ENCODE data around the gene SBF2.
"Not testable (repeated sequence)": the region's sequence is repeated elsewhere in the genome, so short reads cannot be mapped to it uniquely, and the experiment has no call there.

The SBF2 gene

GRCh38 chr11:10261821-10262220, 32.2 kb downstream of the SBF2 start:
- H3K27ac ChIP-seq (replicated peaks), result no peak overlapping the region
- H3K27me3 ChIP-seq (ENCODE audit: insufficient read depth, poor library complexity, severe bottlenecking), result no peaks in the 10 kb centered on the region
- no peak overlapping the region for H3K4me3 ChIP-seq (replicated peaks; ENCODE audit: insufficient read depth, low read length)
- DNase-seq (ENCODE audit: low read depth in 1 of 2, low spot score in 1 of 2), result no peak
- TF ChIP-seq POLR2AphosphoS5 (IDR thresholded peaks at IDR 0.05; ENCODE audit: low read depth) (no peak), GABPA (IDR thresholded peaks at IDR 0.05; ENCODE audit: low read depth) (no peak), SPI1 (IDR thresholded peaks at IDR 0.05; ENCODE audit: borderline replicate concordance, low read depth) (no peak), CTCF (IDR thresholded peaks at IDR 0.05; ENCODE audit: insufficient read depth, low read length) (no peak), REST (IDR thresholded peaks at IDR 0.05; ENCODE audit: insufficient replicate concordance, low read depth) (no peak)

- DNase-seq (ENCODE audit: low read depth in 1 of 2, low spot score in 1 of 2), result no peak
- H3K4me3 ChIP-seq (replicated peaks; ENCODE audit: insufficient read depth, low read length), result no peak overlapping the region
- no peak overlapping the region for H3K27ac ChIP-seq (replicated peaks)
- H3K27me3 ChIP-seq (ENCODE audit: insufficient read depth, poor library complexity, severe bottlenecking), result no peaks in the 10 kb centered on the region
- no peak for TF ChIP-seq REST (IDR thresholded peaks at IDR 0.05; ENCODE audit: insufficient replicate concordance, low read depth)
- TF ChIP-seq GABPA (IDR thresholded peaks at IDR 0.05; ENCODE audit: low read depth), result no peak
- TF ChIP-seq SPI1 (IDR thresholded peaks at IDR 0.05; ENCODE audit: borderline replicate concordance, low read depth), result no peak
- no peak for TF ChIP-seq POLR2AphosphoS5 (IDR thresholded peaks at IDR 0.05; ENCODE audit: low read depth)
- TF ChIP-seq CTCF (IDR thresholded peaks at IDR 0.05; ENCODE audit: insufficient read depth, low read length), result no peak
Observed at GRCh38 chr11:10257478-10257877, 36.5 kb downstream of the SBF2 start.

GRCh38 chr11:10255388-10256125, 38.5 kb downstream of the SBF2 start:
- Histone ChIP-seq H3K27me3 (ENCODE audit: insufficient read depth, poor library complexity, severe bottlenecking) (no peaks in the 10 kb centered on the region), H3K4me3 (replicated peaks; ENCODE audit: insufficient read depth, low read length) (no peak overlapping the region), H3K27ac (replicated peaks) (no peak overlapping the region)
- no peak for DNase-seq (ENCODE audit: low read depth in 1 of 2, low spot score in 1 of 2)
- no peak for TF ChIP-seq SPI1 (IDR thresholded peaks at IDR 0.05; ENCODE audit: borderline replicate concordance, low read depth)
- no peak for TF ChIP-seq REST (IDR thresholded peaks at IDR 0.05; ENCODE audit: insufficient replicate concordance, low read depth)

GRCh38 chr11:10249448-10250131, 44.4 kb downstream of the SBF2 start:
- not testable (repeated sequence) for H3K4me3 ChIP-seq (replicated peaks; ENCODE audit: insufficient read depth, low read length); H3K27me3 ChIP-seq (ENCODE audit: insufficient read depth, poor library complexity, severe bottlenecking); DNase-seq (ENCODE audit: low read depth in 1 of 2, low spot score in 1 of 2); H3K27ac ChIP-seq (replicated peaks)
